Measurements from ENCODE around the gene RNF213.

- TF ChIP-seq, protein P1, sequence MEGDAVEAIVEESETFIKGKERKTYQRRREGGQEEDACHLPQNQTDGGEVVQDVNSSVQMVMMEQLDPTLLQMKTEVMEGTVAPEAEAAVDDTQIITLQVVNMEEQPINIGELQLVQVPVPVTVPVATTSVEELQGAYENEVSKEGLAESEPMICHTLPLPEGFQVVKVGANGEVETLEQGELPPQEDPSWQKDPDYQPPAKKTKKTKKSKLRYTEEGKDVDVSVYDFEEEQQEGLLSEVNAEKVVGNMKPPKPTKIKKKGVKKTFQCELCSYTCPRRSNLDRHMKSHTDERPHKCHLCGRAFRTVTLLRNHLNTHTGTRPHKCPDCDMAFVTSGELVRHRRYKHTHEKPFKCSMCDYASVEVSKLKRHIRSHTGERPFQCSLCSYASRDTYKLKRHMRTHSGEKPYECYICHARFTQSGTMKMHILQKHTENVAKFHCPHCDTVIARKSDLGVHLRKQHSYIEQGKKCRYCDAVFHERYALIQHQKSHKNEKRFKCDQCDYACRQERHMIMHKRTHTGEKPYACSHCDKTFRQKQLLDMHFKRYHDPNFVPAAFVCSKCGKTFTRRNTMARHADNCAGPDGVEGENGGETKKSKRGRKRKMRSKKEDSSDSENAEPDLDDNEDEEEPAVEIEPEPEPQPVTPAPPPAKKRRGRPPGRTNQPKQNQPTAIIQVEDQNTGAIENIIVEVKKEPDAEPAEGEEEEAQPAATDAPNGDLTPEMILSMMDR (IDR thresholded peaks at IDR 0.05; ENCODE audit: insufficient read depth, low read length), result no peak
- TF ChIP-seq POLR2AphosphoS5 (IDR thresholded peaks at IDR 0.05; ENCODE audit: low read depth), result no peak
- TF ChIP-seq, protein P2, sequence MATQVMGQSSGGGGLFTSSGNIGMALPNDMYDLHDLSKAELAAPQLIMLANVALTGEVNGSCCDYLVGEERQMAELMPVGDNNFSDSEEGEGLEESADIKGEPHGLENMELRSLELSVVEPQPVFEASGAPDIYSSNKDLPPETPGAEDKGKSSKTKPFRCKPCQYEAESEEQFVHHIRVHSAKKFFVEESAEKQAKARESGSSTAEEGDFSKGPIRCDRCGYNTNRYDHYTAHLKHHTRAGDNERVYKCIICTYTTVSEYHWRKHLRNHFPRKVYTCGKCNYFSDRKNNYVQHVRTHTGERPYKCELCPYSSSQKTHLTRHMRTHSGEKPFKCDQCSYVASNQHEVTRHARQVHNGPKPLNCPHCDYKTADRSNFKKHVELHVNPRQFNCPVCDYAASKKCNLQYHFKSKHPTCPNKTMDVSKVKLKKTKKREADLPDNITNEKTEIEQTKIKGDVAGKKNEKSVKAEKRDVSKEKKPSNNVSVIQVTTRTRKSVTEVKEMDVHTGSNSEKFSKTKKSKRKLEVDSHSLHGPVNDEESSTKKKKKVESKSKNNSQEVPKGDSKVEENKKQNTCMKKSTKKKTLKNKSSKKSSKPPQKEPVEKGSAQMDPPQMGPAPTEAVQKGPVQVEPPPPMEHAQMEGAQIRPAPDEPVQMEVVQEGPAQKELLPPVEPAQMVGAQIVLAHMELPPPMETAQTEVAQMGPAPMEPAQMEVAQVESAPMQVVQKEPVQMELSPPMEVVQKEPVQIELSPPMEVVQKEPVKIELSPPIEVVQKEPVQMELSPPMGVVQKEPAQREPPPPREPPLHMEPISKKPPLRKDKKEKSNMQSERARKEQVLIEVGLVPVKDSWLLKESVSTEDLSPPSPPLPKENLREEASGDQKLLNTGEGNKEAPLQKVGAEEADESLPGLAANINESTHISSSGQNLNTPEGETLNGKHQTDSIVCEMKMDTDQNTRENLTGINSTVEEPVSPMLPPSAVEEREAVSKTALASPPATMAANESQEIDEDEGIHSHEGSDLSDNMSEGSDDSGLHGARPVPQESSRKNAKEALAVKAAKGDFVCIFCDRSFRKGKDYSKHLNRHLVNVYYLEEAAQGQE (IDR thresholded peaks at IDR 0.05; ENCODE audit: insufficient replicate concordance, low read depth), result no peak
Measured at GRCh38 chr17:80229011-80229410, 31.6 kb upstream of the RNF213 start.
